ENCODE measurements around the gene MALSU1.

Gene MALSU1

DNA sequence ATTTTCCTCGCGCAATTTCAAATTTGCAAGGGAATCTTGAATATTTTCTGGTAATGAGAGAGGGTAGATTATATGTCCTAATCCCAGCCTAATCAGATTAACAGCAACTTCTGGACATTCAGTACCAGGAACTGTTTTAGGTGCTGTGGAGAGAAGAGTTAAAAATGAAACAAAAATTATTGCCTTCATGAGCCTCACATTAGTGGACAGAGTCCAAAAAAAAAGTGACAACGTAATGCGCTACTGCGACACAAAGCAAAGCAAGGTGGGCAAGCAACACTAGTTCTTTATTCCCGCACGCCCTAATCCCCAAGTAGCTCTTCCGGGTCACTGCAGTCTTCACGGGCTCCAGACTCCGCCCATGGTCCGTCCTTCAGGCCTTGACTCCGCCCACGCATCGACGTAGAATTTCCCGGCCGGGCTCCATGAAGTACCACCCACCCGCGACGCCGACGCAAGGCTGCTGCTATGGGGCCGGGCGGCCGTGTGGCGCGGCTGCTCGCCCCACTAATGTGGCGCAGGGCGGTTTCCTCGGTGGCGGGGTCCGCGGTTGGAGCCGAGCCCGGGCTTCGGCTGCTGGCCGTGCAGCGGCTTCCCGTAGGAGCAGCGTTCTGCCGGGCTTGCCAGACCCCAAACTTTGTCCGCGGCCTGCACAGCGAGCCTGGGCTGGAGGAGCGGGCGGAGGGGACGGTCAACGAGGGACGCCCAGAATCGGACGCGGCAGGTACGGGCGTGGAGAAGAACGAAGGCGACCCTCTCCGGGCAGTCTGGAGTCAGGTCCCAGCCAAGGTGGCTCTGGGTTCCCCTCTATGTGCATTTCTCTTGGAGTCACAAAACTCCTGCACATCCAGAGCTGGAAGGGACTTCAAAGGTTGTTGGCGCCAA, at the start of gene MALSU1:
Gene MALSU1, plus strand, starts transcription at position 455 of the 885 bp plus-strand sequence. Its CDS starts 14 bp downstream, at position 469.
- peak within 1 kb of the TSS; percentile 96 for H3K9ac ChIP-seq (ENCODE audit: low read depth, low read length)
- DNase-seq (peak; percentile 97), ATAC-seq (ENCODE audit: insufficient read depth, low read depth) (peak; percentile 99)
- peak within 1 kb of the TSS; percentile 85 for H3K27ac ChIP-seq (ENCODE audit: low read length)
- no peaks in the 10 kb centered on the region for H3K9me3 ChIP-seq (ENCODE audit: insufficient read depth, low read length, severe bottlenecking)
- H3K27me3 ChIP-seq (ENCODE audit: insufficient read depth, low read length, poor library complexity), result no peaks in the 10 kb centered on the region
- TF ChIP-seq CTCF (IDR thresholded peaks at IDR 0.05; ENCODE audit: borderline replicate concordance, extremely low read depth, low read length, poor library complexity, severe bottlenecking) (no peak), EZH2 (IDR thresholded peaks at IDR 0.05; ENCODE audit: borderline replicate concordance, low read depth, low read length, severe bottlenecking) (no peak)
- peak within 1 kb of the TSS; percentile 98 to 100 for H3K4me3 ChIP-seq (ENCODE audit: low read depth in 1 of 2, low read length in 2 of 2)
- H4K20me1 ChIP-seq (ENCODE audit: insufficient read depth, low read length), result peaks cover 14% of the 10 kb centered on the region; the same call in 1 of the 2 replicates
- H3K4me2 ChIP-seq (ENCODE audit: insufficient read depth, low read length), result peak within 1 kb of the TSS; percentile 95
- H3K79me2 ChIP-seq (ENCODE audit: insufficient read depth, low read length), result peaks cover 49% of the 10 kb centered on the region
- H3K36me3 ChIP-seq (ENCODE audit: insufficient read depth, low read length), result peaks cover 22% of the 10 kb centered on the region
- H3K4me1 ChIP-seq (ENCODE audit: insufficient read depth, low read length), result peaks cover 46% of the 10 kb centered on the region
- peak within 1 kb of the TSS; percentile 84 for H2AFZ ChIP-seq (ENCODE audit: low read depth, low read length)

DNA sequence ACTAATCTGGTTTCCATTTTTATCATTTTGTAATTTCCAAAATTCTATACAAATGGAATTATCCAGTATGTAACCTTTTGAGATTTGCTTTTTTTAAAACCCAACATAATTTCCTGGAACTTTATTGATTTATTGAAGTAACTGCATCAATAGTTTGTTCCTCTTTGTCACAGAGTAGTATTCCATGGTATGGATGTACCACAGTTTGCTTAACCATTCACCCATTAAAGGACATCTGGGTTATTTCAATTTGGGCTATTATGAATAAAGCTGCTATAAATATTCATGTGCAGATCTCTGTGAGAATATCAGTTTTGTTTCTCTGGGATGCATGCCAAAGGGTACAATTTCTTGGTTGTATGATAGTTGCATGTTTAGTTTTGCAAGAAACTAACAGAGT, 49.7 kb upstream of the MALSU1 start:
- H3K4me1 ChIP-seq (ENCODE audit: insufficient read depth, low read length), result no peaks in the 10 kb centered on the region
- peaks cover 14% of the 10 kb centered on the region for H3K27me3 ChIP-seq (ENCODE audit: insufficient read depth, low read length, poor library complexity)
- no peak overlapping the region for H3K27ac ChIP-seq (ENCODE audit: low read length)
- TF ChIP-seq EZH2 (IDR thresholded peaks at IDR 0.05; ENCODE audit: borderline replicate concordance, low read depth, low read length, severe bottlenecking) (no peak), CTCF (IDR thresholded peaks at IDR 0.05; ENCODE audit: borderline replicate concordance, extremely low read depth, low read length, poor library complexity, severe bottlenecking) (no peak)
- ATAC-seq (ENCODE audit: insufficient read depth, low read depth) (no peak), DNase-seq (no peak)
- H3K9ac ChIP-seq (ENCODE audit: low read depth, low read length), result no peak overlapping the region
- no peaks in the 10 kb centered on the region for H3K79me2 ChIP-seq (ENCODE audit: insufficient read depth, low read length)
- H3K36me3 ChIP-seq (ENCODE audit: insufficient read depth, low read length), result no peaks in the 10 kb centered on the region
- no peak overlapping the region for H3K4me3 ChIP-seq (ENCODE audit: low read depth in 1 of 2, low read length in 2 of 2)
- H3K9me3 ChIP-seq (ENCODE audit: insufficient read depth, low read length, severe bottlenecking), result no peaks in the 10 kb centered on the region
- no peak overlapping the region for H2AFZ ChIP-seq (ENCODE audit: low read depth, low read length)
- no peak overlapping the region for H3K4me2 ChIP-seq (ENCODE audit: insufficient read depth, low read length)
- H4K20me1 ChIP-seq (ENCODE audit: insufficient read depth, low read length), result no peaks in the 10 kb centered on the region

DNA sequence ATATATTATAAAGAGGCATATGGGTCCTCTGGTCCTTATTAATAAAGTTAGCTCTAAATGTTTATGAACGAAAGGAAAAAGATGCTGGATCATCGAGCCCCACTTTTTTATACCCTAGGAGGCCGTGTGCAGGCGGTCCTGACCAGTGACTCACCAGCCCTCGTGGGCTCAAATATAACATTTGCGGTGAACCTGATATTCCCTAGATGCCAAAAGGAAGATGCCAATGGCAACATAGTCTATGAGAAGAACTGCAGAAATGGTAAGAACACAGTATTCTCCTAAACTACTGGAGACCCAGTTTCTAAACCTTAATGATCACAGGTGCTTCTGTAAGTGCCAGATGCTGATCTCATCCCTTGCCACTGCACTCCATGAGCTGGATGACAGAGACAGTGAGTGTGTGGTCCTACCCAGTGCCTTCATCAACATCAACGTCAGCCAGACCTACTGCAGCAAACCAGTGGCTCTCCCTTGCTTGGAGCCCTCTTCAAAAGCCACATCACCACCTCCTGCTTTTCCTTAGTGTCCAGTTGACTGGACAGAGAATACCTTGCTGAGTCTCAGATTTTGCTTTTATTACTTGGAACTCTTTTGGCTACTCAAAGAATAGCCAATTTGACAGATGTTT, 45.0 kb upstream of the MALSU1 start:
- no peak overlapping the region for H3K4me3 ChIP-seq (ENCODE audit: low read depth in 1 of 2, low read length in 2 of 2)
- H3K79me2 ChIP-seq (ENCODE audit: insufficient read depth, low read length), result no peaks in the 10 kb centered on the region
- H3K27ac ChIP-seq (ENCODE audit: low read length), result no peak overlapping the region
- H4K20me1 ChIP-seq (ENCODE audit: insufficient read depth, low read length), result no peaks in the 10 kb centered on the region
- no peaks in the 10 kb centered on the region for H3K9me3 ChIP-seq (ENCODE audit: insufficient read depth, low read length, severe bottlenecking)
- H2AFZ ChIP-seq (ENCODE audit: low read depth, low read length), result no peak overlapping the region
- no peak for TF ChIP-seq EZH2 (IDR thresholded peaks at IDR 0.05; ENCODE audit: borderline replicate concordance, low read depth, low read length, severe bottlenecking)
- no peaks in the 10 kb centered on the region for H3K4me1 ChIP-seq (ENCODE audit: insufficient read depth, low read length)
- H3K36me3 ChIP-seq (ENCODE audit: insufficient read depth, low read length), result no peaks in the 10 kb centered on the region
- ATAC-seq (ENCODE audit: insufficient read depth, low read depth) (no peak), DNase-seq (no peak)
- H3K9ac ChIP-seq (ENCODE audit: low read depth, low read length), result no peak overlapping the region
- H3K27me3 ChIP-seq (ENCODE audit: insufficient read depth, low read length, poor library complexity), result peaks cover 17% of the 10 kb centered on the region
- no peak overlapping the region for H3K4me2 ChIP-seq (ENCODE audit: insufficient read depth, low read length)

DNA sequence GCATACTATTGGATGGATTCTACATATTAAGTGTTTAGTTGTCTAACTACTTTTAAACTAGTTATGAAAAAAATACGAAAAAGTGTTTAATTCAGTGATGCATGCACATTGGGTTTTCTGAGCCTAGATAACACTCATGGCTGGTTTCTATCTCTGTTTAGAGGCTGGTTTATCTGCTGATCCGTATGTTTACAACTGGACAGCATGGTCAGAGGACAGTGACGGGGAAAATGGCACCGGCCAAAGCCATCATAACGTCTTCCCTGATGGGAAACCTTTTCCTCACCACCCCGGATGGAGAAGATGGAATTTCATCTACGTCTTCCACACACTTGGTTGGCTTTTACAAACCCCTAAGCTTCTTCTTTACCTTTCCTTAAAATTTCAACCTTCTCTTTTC, 42.4 kb upstream of the MALSU1 start:
- TF ChIP-seq CTCF (IDR thresholded peaks at IDR 0.05; ENCODE audit: borderline replicate concordance, extremely low read depth, low read length, poor library complexity, severe bottlenecking) (no peak), EZH2 (IDR thresholded peaks at IDR 0.05; ENCODE audit: borderline replicate concordance, low read depth, low read length, severe bottlenecking) (no peak)
- H3K36me3 ChIP-seq (ENCODE audit: insufficient read depth, low read length), result no peaks in the 10 kb centered on the region
- peaks cover 10% of the 10 kb centered on the region for H3K27me3 ChIP-seq (ENCODE audit: insufficient read depth, low read length, poor library complexity)
- no peak overlapping the region for H2AFZ ChIP-seq (ENCODE audit: low read depth, low read length)
- H3K9ac ChIP-seq (ENCODE audit: low read depth, low read length), result no peak overlapping the region
- no peak for ATAC-seq (ENCODE audit: insufficient read depth, low read depth)
- H3K4me1 ChIP-seq (ENCODE audit: insufficient read depth, low read length), result peaks cover under 1% of the 10 kb centered on the region; the same call in 1 of the 2 replicates
- no peak for DNase-seq
- H3K4me3 ChIP-seq (ENCODE audit: low read depth in 1 of 2, low read length in 2 of 2), result no peak overlapping the region
- H4K20me1 ChIP-seq (ENCODE audit: insufficient read depth, low read length), result no peaks in the 10 kb centered on the region
- H3K79me2 ChIP-seq (ENCODE audit: insufficient read depth, low read length), result no peaks in the 10 kb centered on the region
- no peak overlapping the region for H3K27ac ChIP-seq (ENCODE audit: low read length)
- no peak overlapping the region for H3K4me2 ChIP-seq (ENCODE audit: insufficient read depth, low read length)
- H3K9me3 ChIP-seq (ENCODE audit: insufficient read depth, low read length, severe bottlenecking), result no peaks in the 10 kb centered on the region

All from DND-41 (cell line).